ENCODE data around the gene GPR15.

DNA sequence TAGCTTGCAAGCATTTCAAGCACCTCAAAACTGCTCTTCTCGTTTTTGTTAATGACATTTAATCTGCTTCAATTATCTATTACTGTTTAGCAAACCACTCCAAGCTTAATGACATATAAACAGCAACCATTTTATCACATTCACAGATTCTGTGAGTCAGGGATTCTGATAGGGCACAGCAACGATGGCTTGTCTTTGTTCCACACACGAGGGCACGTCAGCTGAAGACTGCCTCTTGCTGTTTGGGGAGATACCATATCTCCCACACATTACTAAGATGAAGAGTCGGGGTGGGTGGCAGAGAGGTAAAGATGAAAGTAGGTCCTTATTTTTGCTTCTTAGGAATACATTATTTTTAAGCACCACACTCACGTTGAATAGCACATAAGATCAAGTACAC, 42.4 kb downstream of the GPR15 start:
- TF ChIP-seq CREB1 (CRISPR knock-in tag; IDR thresholded peaks at IDR 0.05; ENCODE audit: low read depth) (no peak), ZNF114 (CRISPR knock-in tag; IDR thresholded peaks at IDR 0.05) (no peak), EZH2phosphoT487 (IDR thresholded peaks at IDR 0.05; ENCODE audit: unreplicated experiment) (no peak), JUNB (IDR thresholded peaks at IDR 0.05; ENCODE audit: unreplicated experiment) (no peak), POLR2AphosphoS5 (IDR thresholded peaks at IDR 0.05; ENCODE audit: low read depth) (no peak), EZH2 (IDR thresholded peaks at IDR 0.05; ENCODE audit: low read depth, unreplicated experiment) (no peak), ZNF331 (CRISPR knock-in tag; IDR thresholded peaks at IDR 0.05; ENCODE audit: low read depth) (no peak)
- TF ChIP-seq, protein P1, sequence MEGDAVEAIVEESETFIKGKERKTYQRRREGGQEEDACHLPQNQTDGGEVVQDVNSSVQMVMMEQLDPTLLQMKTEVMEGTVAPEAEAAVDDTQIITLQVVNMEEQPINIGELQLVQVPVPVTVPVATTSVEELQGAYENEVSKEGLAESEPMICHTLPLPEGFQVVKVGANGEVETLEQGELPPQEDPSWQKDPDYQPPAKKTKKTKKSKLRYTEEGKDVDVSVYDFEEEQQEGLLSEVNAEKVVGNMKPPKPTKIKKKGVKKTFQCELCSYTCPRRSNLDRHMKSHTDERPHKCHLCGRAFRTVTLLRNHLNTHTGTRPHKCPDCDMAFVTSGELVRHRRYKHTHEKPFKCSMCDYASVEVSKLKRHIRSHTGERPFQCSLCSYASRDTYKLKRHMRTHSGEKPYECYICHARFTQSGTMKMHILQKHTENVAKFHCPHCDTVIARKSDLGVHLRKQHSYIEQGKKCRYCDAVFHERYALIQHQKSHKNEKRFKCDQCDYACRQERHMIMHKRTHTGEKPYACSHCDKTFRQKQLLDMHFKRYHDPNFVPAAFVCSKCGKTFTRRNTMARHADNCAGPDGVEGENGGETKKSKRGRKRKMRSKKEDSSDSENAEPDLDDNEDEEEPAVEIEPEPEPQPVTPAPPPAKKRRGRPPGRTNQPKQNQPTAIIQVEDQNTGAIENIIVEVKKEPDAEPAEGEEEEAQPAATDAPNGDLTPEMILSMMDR (conservative IDR thresholded peaks at IDR 0.05; ENCODE audit: low read depth in 2 of 2) = no peak
- TF ChIP-seq, protein P2, sequence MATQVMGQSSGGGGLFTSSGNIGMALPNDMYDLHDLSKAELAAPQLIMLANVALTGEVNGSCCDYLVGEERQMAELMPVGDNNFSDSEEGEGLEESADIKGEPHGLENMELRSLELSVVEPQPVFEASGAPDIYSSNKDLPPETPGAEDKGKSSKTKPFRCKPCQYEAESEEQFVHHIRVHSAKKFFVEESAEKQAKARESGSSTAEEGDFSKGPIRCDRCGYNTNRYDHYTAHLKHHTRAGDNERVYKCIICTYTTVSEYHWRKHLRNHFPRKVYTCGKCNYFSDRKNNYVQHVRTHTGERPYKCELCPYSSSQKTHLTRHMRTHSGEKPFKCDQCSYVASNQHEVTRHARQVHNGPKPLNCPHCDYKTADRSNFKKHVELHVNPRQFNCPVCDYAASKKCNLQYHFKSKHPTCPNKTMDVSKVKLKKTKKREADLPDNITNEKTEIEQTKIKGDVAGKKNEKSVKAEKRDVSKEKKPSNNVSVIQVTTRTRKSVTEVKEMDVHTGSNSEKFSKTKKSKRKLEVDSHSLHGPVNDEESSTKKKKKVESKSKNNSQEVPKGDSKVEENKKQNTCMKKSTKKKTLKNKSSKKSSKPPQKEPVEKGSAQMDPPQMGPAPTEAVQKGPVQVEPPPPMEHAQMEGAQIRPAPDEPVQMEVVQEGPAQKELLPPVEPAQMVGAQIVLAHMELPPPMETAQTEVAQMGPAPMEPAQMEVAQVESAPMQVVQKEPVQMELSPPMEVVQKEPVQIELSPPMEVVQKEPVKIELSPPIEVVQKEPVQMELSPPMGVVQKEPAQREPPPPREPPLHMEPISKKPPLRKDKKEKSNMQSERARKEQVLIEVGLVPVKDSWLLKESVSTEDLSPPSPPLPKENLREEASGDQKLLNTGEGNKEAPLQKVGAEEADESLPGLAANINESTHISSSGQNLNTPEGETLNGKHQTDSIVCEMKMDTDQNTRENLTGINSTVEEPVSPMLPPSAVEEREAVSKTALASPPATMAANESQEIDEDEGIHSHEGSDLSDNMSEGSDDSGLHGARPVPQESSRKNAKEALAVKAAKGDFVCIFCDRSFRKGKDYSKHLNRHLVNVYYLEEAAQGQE (IDR thresholded peaks at IDR 0.05; ENCODE audit: unreplicated experiment) = no peak
- TF ChIP-seq, protein P3, sequence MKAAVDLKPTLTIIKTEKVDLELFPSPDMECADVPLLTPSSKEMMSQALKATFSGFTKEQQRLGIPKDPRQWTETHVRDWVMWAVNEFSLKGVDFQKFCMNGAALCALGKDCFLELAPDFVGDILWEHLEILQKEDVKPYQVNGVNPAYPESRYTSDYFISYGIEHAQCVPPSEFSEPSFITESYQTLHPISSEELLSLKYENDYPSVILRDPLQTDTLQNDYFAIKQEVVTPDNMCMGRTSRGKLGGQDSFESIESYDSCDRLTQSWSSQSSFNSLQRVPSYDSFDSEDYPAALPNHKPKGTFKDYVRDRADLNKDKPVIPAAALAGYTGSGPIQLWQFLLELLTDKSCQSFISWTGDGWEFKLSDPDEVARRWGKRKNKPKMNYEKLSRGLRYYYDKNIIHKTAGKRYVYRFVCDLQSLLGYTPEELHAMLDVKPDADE (IDR thresholded peaks at IDR 0.05) = no peak
